K562 (cell line): ENCODE data around the gene ZNF778. TPM values are rescaled to one million over a fixed set of nuclear protein-coding genes. Genes with fewer than 3 reads are reported as not detected.

Experiments
- ATAC-seq: fragments of 200-7000 bp; cut with Tn5 transposase; 3 replicates; pipeline ENCODE4 v1.9.1; 2020; ENCODE audit warnings: moderate library complexity
- BruUV-seq: library from RNA; stranded (reverse); fragments of 400-500 nt; replicated peaks from 2 replicates; lab custom pipeline; 2021; lab: Mats Ljungman, UMichigan
- CTCF ChIA-PET: fragments of 300-600 bp; formaldehyde crosslinking; extraction: SDS; loops from one replicate; lab custom pipeline; 2021; ENCODE audit warnings: low intra/inter-chr PET ratio; lab: Yijun Ruan, JAX
- POLR2A ChIA-PET: fragments of 300-600, 350-650 bp; sonication (Branson Sonifier 250); formaldehyde crosslinking; extraction: SDS; loops from one replicate; lab custom pipeline; 2021; ENCODE audit warnings: antibody characterized with exemption, inconsistent platforms; lab: Yijun Ruan, JAX
- DNase-seq, 4 experiments: peaks; one replicate each; pipeline versions ENCODE4 v3.0.0 to v3.0.0-alpha.2; 2011 to 2018; ENCODE audit warnings: low spot score in 3 of 4, mixed read lengths in 3 of 4; ENCODE audit errors: extremely low read depth in 1 of 4
- FAIRE-seq: peaks from 2 replicates; lab custom pipeline; 2011; peaks lifted over from hg19 to GRCh38; lab: Jason Lieb, UNC
- H2AFZ ChIP-seq: 2 replicates; pipeline ENCODE4 v1.6.0; 2011; ENCODE audit warnings: low read depth, low read length, control low read depth, inconsistent platforms
- H3K27ac ChIP-seq: fragments of 200-600 bp; 3 replicates; pipeline ENCODE4 v1.8.0; 2011; ENCODE audit warnings: low read depth, mild to moderate bottlenecking, control low read depth, inconsistent platforms, low read length, moderate library complexity, mixed read lengths; ENCODE audit errors: extremely low read depth
- H3K27me3 ChIP-seq, 2 experiments: fragments of 300-600 bp in 1 of 2; 2 replicates in 1 of 2; 3 replicates in 1 of 2; pipeline versions ENCODE4 v1.6.0 to v1.8.0; 2011; ENCODE audit warnings: inconsistent platforms in 2 of 2, low read length in 2 of 2, mild to moderate bottlenecking in 1 of 2, mixed read lengths in 1 of 2, moderate library complexity in 1 of 2; ENCODE audit not compliant: control insufficient read depth in 2 of 2, insufficient read depth in 2 of 2
- H3K36me3 ChIP-seq: fragments of 300-600 bp; 3 replicates; pipeline ENCODE4 v1.8.0; 2011; ENCODE audit warnings: mild to moderate bottlenecking, low read length, inconsistent platforms; ENCODE audit not compliant: control insufficient read depth, insufficient read depth
- H3K4me1 ChIP-seq, 2 experiments: fragments of 200-600 bp in 1 of 2; replicated peaks in 1 of 2; 2 replicates in 1 of 2; 3 replicates in 1 of 2; pipeline versions ENCODE4 v1.5.1 to v1.8.0; 2011; ENCODE audit warnings: inconsistent platforms in 2 of 2, low read length in 2 of 2, mild to moderate bottlenecking in 1 of 2, mixed read lengths in 1 of 2, moderate library complexity in 1 of 2; ENCODE audit not compliant: control insufficient read depth in 2 of 2, insufficient read depth in 2 of 2
- H3K4me2 ChIP-seq: 2 replicates; pipeline ENCODE4 v1.6.1; 2011; ENCODE audit warnings: low read length, control low read depth, inconsistent platforms, mixed read lengths; ENCODE audit not compliant: insufficient read depth
- H3K4me3 ChIP-seq: fragments of 200-600 bp; sonication (generic), shearing (Covaris generic); 2 replicates; pipeline ENCODE4 v1.5.1; 2016; ENCODE audit warnings: control low read depth, inconsistent platforms
- H3K79me2 ChIP-seq: fragments of 200-600 bp; 3 replicates; pipeline ENCODE4 v1.8.0; 2011; ENCODE audit warnings: low read length, inconsistent platforms; ENCODE audit not compliant: control insufficient read depth, insufficient read depth
- H3K9ac ChIP-seq, 2 experiments: 2 replicates each; pipeline versions ENCODE4 v1.6.0 to v1.6.1; 2011; ENCODE audit warnings: low read depth in 2 of 2, low read length in 2 of 2, control low read depth in 1 of 2, inconsistent platforms in 1 of 2, mild to moderate bottlenecking in 1 of 2, mixed read lengths in 1 of 2; ENCODE audit not compliant: insufficient read depth in 1 of 2
- H3K9me1 ChIP-seq: one replicate; pipeline ENCODE4 v1.6.0; 2011; ENCODE audit warnings: inconsistent platforms, mild to moderate bottlenecking, low read length, moderate library complexity; ENCODE audit not compliant: control insufficient read depth, insufficient read depth
- H3K9me3 ChIP-seq: replicated peaks from 2 replicates; pipeline ENCODE4 v1.5.1; 2011; ENCODE audit warnings: low read depth, low read length, inconsistent platforms; ENCODE audit not compliant: control insufficient read depth, insufficient read depth
- H4K20me1 ChIP-seq: replicated peaks from 2 replicates; pipeline ENCODE4 v1.6.1; 2011; ENCODE audit warnings: low read length, inconsistent platforms, mixed read lengths; ENCODE audit not compliant: control insufficient read depth, insufficient read depth
- POLR2A ChIP-seq: fragments of 450-650 bp; conservative IDR thresholded peaks from 2 replicates; pipeline ENCODE4 v1.6.1; 2016
- POLR2AphosphoS2 ChIP-seq: IDR thresholded peaks from 2 replicates; pipeline ENCODE4 v1.6.1; 2012; ENCODE audit warnings: low read length, improper control_type of control experiment
- POLR2G ChIP-seq: fragments of 200-400 bp; formaldehyde crosslinking; IDR thresholded peaks from 2 replicates; pipeline ENCODE4 v1.6.1; 2017; ENCODE audit warnings: low read depth, mild to moderate bottlenecking, antibody characterized with exemption, low read length, moderate library complexity
- RBM22 ChIP-seq: fragments of 200-400 bp; formaldehyde crosslinking; IDR thresholded peaks from 2 replicates; pipeline ENCODE4 v1.6.1; 2018; ENCODE audit warnings: low read length, low read depth; ENCODE audit not compliant: poor library complexity, severe bottlenecking
- WHSC1 ChIP-seq: IDR thresholded peaks from one replicate; pipeline ENCODE4 v1.6.1; 2012; ENCODE audit warnings: low read length, control low read depth, inconsistent platforms
- ZEB2 ChIP-seq: fragments of 450-650 bp; IDR thresholded peaks from 2 replicates; pipeline ENCODE4 v1.6.1; 2016
- ZNF785 ChIP-seq: fragments of 250-450 bp; sonication (Bioruptor Pico); IDR thresholded peaks from 2 replicates; pipeline ENCODE4 v1.4.0; 2020; ENCODE audit warnings: mild to moderate bottlenecking
- WGBS: fragments of 100-300 bp; shearing (Covaris generic); methylation state at CpG from one replicate; pipeline ENCODE4 v1.1.6; 2016; ENCODE audit warnings: low coverage, mixed read lengths; ENCODE audit not compliant: insufficient coverage; ENCODE audit errors: missing lambda C conversion rate; 5-methylcytosine and 5-hydroxymethylcytosine counted together
- in situ Hi-C: fragments of 300-500 bp; cut with MboI; formaldehyde crosslinking; loops from 4 replicates; pipeline ENCODE4 v1.15.0; 2018; ENCODE audit warnings: inconsistent platforms, mixed read lengths
- intact Hi-C: fragments of 100-400 bp; cut with micrococcal nuclease; formaldehyde crosslinking; loops from 2 replicates; pipeline ENCODE4 v1.14.2; 2022
- polyA plus RNA-seq, 8 experiments: library from polyadenylated mRNA; depleted of rRNA in 4 of 8; stranded (reverse) in 5 of 8; unstranded in 3 of 8; fragments of >200 nt; fragmentation: Nextera tagmentation in 2 of 8; fragmentation: Illumina TruSeq in 1 of 8; extraction: Ambion mirVana in 2 of 8; extraction: Trizol in 1 of 8; gene quantifications; 2 replicates each; pipeline versions ENCODE4 v1.2.1 to v1.2.3, GENCODE V29; 2011 to 2014; ENCODE audit warnings: inconsistent platforms in 1 of 8, missing spikeins in 1 of 8
- total RNA-seq, 7 experiments: library from RNA; depleted of rRNA in 6 of 7; stranded (reverse); fragments of >200 nt in 6 of 7; fragmentation: Illumina TruSeq in 2 of 7; extraction: Trizol in 2 of 7; gene quantifications; 2 replicates each; pipeline versions ENCODE4 v1.2.1 to v1.2.3, GENCODE V29; 2011 to 2021; ENCODE audit warnings: low replicate concordance in 1 of 7
- TF ChIP-seq, protein P1 (sequence below): fragments of 450-650 bp; IDR thresholded peaks from 2 replicates; pipeline ENCODE4 v1.6.1; 2014; ENCODE audit warnings: low read depth, mild to moderate bottlenecking, moderate library complexity, borderline replicate concordance
- TF ChIP-seq, protein P2 (sequence below): sonication (generic); formaldehyde crosslinking; IDR thresholded peaks from 2 replicates; pipeline ENCODE4 v1.8.1; 2023; ENCODE audit warnings: mild to moderate bottlenecking, missing genetic modification reagents

Gene ZNF778
- total and polyA plus RNA-seq, 9 of the 15 experiments (the other 6 are each of a cell fraction or from before 2014, with no cell fraction given): 0.70 to 60.6 (median 7.5) TPM

DNA sequence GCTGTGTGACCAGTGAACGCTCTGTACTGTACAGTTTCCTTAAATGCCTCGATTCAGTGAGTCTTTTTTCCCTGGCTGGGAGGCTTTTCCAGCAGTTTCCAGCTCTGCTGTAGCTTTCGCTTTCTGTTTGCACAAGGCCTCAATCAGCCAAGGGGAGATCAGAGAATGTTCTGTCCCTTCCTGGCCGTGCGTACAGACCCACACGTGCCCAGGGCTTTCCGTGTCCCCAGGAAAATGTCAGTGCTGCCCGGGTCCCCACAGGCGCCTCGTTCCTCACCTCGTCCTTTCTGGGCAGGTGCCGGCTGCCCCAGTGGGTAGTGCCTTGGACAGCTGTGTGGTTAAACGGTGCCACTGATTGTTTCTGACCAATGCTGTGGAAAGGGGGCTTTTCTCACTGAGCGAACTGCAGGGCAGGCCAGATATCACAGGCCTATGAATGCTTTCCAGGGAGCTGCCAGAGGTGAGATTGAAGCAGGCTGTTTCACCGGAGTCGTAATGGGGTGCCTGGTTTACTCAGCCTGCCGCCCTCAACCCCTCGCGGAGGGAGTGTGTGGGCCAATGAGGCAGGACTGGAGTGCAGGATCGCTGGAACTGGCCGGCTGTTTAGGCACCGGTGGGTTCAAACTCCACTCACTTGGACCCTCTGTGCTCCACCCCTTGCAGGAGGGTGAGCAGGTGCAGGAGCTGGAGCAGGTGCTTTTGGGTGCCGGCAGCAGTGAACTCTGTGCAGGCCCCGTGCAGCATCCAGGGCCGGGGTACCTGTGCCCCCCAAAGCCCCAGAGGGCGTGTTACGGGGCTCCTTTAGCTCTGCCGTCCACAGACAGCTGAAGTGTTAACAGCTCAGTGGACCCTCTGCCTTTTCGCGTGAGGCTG lies 44.4 kb downstream of the ZNF778 start (continued):
- TF ChIP-seq ZNF785 (CRISPR knock-in tag): no peak
- TF ChIP-seq ZEB2: no peak
- TF ChIP-seq POLR2G: peak; percentile 43
- TF ChIP-seq POLR2A: no peak

DNA sequence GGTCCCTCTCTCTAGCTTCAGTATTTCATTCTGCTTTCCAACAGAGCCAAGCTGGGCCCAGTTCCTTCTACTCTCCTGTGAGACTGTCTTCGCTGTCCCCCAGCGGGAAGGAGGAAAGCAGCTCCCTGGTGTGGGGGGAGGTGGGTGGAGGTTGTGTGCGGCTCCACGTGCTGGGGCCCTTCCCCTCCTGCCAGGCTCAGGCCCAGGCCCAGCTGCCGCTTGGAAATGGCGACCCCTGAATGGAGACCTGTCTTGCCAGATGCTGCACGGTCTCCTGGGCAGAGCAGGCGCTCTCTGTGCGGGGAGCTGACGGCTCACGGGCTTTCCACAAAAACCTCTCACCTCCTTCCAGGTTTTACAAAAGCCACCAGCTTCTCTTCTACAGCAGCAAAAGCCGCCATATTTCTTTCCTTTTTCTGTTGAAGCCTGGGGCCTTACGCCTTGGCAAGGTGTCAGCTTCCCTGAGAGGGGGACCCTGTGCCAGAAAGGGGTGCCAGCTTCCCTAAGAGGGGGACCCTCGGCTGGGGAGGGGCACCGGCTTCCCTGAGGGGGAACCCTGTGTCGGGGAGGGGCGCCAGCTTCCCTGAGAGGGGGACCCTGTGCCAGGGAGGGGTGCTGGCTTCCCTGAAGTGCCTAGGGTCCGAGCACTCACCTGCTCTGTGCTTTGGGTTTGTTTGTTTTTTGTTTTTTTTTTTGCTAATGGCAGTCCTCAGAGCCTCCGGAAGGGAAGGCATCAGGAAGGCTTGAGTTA lies 47.5 kb downstream of the ZNF778 start:
- no peak overlapping the region for H3K4me3 ChIP-seq
- no peak overlapping the region for H3K27ac ChIP-seq
- no peak overlapping the region for H3K4me2 ChIP-seq
- ChIA-PET POLR2A (interaction anchor here (0.6 to 2.0 kb wide), 5 partner anchors 11 to 337 kb away, joined by 3 to 6 read pairs (median 3); no protein-coding TSS in a partner anchor), CTCF (no interaction called here)
- FAIRE-seq (no peak), DNase-seq (no peak), ATAC-seq (no peak; the same call in 1 of the 3 replicates)
- H3K4me1 ChIP-seq: peaks cover 0 to 17% of the 10 kb centered on the region in 2 experiments; a peak in 2 of 5 replicates
- 84% methylated on average over 17 of the region's 19 CpGs for WGBS
- no peak overlapping the region for H2AFZ ChIP-seq
- no peaks in the 10 kb centered on the region for H3K9me1 ChIP-seq
- TF ChIP-seq, protein P1, sequence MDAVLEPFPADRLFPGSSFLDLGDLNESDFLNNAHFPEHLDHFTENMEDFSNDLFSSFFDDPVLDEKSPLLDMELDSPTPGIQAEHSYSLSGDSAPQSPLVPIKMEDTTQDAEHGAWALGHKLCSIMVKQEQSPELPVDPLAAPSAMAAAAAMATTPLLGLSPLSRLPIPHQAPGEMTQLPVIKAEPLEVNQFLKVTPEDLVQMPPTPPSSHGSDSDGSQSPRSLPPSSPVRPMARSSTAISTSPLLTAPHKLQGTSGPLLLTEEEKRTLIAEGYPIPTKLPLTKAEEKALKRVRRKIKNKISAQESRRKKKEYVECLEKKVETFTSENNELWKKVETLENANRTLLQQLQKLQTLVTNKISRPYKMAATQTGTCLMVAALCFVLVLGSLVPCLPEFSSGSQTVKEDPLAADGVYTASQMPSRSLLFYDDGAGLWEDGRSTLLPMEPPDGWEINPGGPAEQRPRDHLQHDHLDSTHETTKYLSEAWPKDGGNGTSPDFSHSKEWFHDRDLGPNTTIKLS: no peak
- TF ChIP-seq POLR2AphosphoS2: peak; percentile 24; the same call in 1 of the 2 replicates
- TF ChIP-seq, protein P2, sequence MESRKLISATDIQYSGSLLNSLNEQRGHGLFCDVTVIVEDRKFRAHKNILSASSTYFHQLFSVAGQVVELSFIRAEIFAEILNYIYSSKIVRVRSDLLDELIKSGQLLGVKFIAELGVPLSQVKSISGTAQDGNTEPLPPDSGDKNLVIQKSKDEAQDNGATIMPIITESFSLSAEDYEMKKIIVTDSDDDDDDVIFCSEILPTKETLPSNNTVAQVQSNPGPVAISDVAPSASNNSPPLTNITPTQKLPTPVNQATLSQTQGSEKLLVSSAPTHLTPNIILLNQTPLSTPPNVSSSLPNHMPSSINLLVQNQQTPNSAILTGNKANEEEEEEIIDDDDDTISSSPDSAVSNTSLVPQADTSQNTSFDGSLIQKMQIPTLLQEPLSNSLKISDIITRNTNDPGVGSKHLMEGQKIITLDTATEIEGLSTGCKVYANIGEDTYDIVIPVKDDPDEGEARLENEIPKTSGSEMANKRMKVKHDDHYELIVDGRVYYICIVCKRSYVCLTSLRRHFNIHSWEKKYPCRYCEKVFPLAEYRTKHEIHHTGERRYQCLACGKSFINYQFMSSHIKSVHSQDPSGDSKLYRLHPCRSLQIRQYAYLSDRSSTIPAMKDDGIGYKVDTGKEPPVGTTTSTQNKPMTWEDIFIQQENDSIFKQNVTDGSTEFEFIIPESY (CRISPR knock-in tag): peak; percentile 68; the same call in 1 of the 2 replicates
- TF ChIP-seq RBM22: peak; percentile 88
- TF ChIP-seq WHSC1: no peak
- peak; percentile 63 for TF ChIP-seq POLR2G
- H3K9me3 ChIP-seq: no peaks in the 10 kb centered on the region
- no peaks in the 10 kb centered on the region for H4K20me1 ChIP-seq
- no peak overlapping the region for H3K9ac ChIP-seq
- H3K36me3 ChIP-seq: peaks cover 31% of the 10 kb centered on the region
- no peaks in the 10 kb centered on the region for H3K27me3 ChIP-seq
- H3K79me2 ChIP-seq: no peaks in the 10 kb centered on the region
- intact Hi-C loops (no loop called here), in situ Hi-C loops (no loop called here)
- no TSS peak for BruUV-seq
